ENCODE data around the gene SETDB1. TPM values are rescaled to one million over a fixed set of nuclear protein-coding genes. Genes with fewer than 3 reads are reported as not detected.
A peak's percentile ranks its signal among the peaks of the same experiment; 100 is the strongest.

Gene SETDB1
- total RNA-seq, 1 donor from 2014 or later: 30.0 TPM

DNA sequence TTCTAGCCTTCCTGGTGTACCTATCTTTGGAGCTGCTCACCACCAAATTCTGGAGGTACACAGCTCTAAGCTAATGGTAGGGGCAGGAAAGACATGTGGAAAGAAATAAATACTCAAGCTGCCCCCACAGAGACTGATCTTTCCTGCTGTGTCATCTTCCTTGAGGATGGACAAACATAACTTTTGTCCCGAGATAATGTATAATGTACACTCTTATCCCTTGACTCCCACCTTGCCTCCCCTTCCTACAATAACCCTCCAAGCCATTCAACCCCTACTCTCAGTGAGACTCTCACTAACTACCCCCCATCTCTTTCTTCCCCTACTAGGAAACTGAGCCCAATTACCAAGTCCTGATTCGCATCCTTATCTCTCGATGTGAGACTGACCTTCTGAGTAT lies 68.1 kb downstream of the SETDB1 start:
- Mint-ChIP-seq H3K36me3 (ENCODE audit: low read depth, unreplicated experiment) (peaks cover 8% of the 10 kb centered on the region), H3K4me3 (ENCODE audit: unreplicated experiment) (no peak overlapping the region), H3K27ac (ENCODE audit: unreplicated experiment) (no peak overlapping the region), H3K9me3 (ENCODE audit: unreplicated experiment) (peaks cover 2% of the 10 kb centered on the region), H3K4me1 (ENCODE audit: low read depth, unreplicated experiment) (peaks cover 14% of the 10 kb centered on the region), H3K27me3 (ENCODE audit: low read depth, unreplicated experiment) (no peaks in the 10 kb centered on the region)
- Histone ChIP-seq H3K79me2 (ENCODE audit: insufficient read depth, low read length) (no peaks in the 10 kb centered on the region), H3K9me3 (ENCODE audit: insufficient read depth, low read depth, low read length) (no peaks in the 10 kb centered on the region), H3K4me2 (ENCODE audit: low read length) (no peak overlapping the region), H3K27me3 (ENCODE audit: insufficient read depth, low read length) (no peaks in the 10 kb centered on the region), H2AFZ (ENCODE audit: low read depth, low read length) (no peak overlapping the region), H3K36me3 (ENCODE audit: insufficient read depth, low read length) (no peaks in the 10 kb centered on the region), H4K20me1 (ENCODE audit: insufficient read depth, low read length) (no peaks in the 10 kb centered on the region), H3K4me3 (ENCODE audit: insufficient read depth, low read depth, low read length) (no peak overlapping the region), H3K4me1 (ENCODE audit: insufficient read depth, low read length) (peaks cover 12% of the 10 kb centered on the region), H3K9ac (ENCODE audit: low read length) (no peak overlapping the region), H3K27ac (ENCODE audit: low read depth, low read length) (no peak overlapping the region)
- no peak for TF ChIP-seq EZH2 (IDR thresholded peaks at IDR 0.05; ENCODE audit: insufficient read depth, low read length)
- TF ChIP-seq, protein P1, sequence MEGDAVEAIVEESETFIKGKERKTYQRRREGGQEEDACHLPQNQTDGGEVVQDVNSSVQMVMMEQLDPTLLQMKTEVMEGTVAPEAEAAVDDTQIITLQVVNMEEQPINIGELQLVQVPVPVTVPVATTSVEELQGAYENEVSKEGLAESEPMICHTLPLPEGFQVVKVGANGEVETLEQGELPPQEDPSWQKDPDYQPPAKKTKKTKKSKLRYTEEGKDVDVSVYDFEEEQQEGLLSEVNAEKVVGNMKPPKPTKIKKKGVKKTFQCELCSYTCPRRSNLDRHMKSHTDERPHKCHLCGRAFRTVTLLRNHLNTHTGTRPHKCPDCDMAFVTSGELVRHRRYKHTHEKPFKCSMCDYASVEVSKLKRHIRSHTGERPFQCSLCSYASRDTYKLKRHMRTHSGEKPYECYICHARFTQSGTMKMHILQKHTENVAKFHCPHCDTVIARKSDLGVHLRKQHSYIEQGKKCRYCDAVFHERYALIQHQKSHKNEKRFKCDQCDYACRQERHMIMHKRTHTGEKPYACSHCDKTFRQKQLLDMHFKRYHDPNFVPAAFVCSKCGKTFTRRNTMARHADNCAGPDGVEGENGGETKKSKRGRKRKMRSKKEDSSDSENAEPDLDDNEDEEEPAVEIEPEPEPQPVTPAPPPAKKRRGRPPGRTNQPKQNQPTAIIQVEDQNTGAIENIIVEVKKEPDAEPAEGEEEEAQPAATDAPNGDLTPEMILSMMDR (IDR thresholded peaks at IDR 0.05; ENCODE audit: insufficient read depth, low read depth, low read length): no peak
- FAIRE-seq: no peak
- DNase-seq (ENCODE audit: low read depth): no peak

DNA sequence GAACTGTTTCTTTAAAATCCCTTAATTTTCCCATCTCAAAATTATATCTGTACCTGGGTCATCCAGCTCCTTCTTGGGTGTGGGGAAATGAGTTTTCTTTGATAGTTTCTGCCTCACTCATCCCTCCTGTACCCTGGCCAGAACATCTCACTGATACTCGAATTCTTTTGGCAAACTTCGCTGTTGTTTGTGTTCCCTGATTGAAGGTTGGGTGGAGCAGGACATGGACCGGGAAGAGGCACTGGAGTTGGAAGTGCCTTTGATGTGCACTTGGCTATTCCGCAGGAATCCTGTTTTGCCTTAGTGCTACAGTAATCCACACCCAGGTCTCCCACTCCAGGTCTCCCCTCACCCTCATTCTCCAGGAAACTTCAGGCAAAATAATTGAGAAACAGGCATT lies 69.3 kb downstream of the SETDB1 start:
- H3K27ac ChIP-seq (ENCODE audit: low read depth, low read length): no peak overlapping the region
- Mint-ChIP-seq H3K27ac (ENCODE audit: unreplicated experiment) (no peak overlapping the region), H3K4me3 (ENCODE audit: unreplicated experiment) (no peak overlapping the region), H3K4me1 (ENCODE audit: low read depth, unreplicated experiment) (peaks cover 22% of the 10 kb centered on the region), H3K27me3 (ENCODE audit: low read depth, unreplicated experiment) (no peaks in the 10 kb centered on the region), H3K36me3 (ENCODE audit: low read depth, unreplicated experiment) (peaks cover 8% of the 10 kb centered on the region), H3K9me3 (ENCODE audit: unreplicated experiment) (peaks cover 2% of the 10 kb centered on the region)
- H3K79me2 ChIP-seq (ENCODE audit: insufficient read depth, low read length): no peaks in the 10 kb centered on the region
- DNase-seq (ENCODE audit: low read depth) (no peak), FAIRE-seq (no peak)
- no peaks in the 10 kb centered on the region for H3K36me3 ChIP-seq (ENCODE audit: insufficient read depth, low read length)
- no peak overlapping the region for H3K4me3 ChIP-seq (ENCODE audit: insufficient read depth, low read depth, low read length)
- H3K9ac ChIP-seq (ENCODE audit: low read length): no peak overlapping the region
- H2AFZ ChIP-seq (ENCODE audit: low read depth, low read length): no peak overlapping the region
- H3K9me3 ChIP-seq (ENCODE audit: insufficient read depth, low read depth, low read length): no peaks in the 10 kb centered on the region
- H3K4me2 ChIP-seq (ENCODE audit: low read length): no peak overlapping the region
- no peaks in the 10 kb centered on the region for H3K27me3 ChIP-seq (ENCODE audit: insufficient read depth, low read length)
- peaks cover 24% of the 10 kb centered on the region for H3K4me1 ChIP-seq (ENCODE audit: insufficient read depth, low read length)
- H4K20me1 ChIP-seq (ENCODE audit: insufficient read depth, low read length): no peaks in the 10 kb centered on the region
- no peak for TF ChIP-seq EZH2 (IDR thresholded peaks at IDR 0.05; ENCODE audit: insufficient read depth, low read length)
- TF ChIP-seq, protein P1 (IDR thresholded peaks at IDR 0.05; ENCODE audit: insufficient read depth, low read depth, low read length): no peak

DNA sequence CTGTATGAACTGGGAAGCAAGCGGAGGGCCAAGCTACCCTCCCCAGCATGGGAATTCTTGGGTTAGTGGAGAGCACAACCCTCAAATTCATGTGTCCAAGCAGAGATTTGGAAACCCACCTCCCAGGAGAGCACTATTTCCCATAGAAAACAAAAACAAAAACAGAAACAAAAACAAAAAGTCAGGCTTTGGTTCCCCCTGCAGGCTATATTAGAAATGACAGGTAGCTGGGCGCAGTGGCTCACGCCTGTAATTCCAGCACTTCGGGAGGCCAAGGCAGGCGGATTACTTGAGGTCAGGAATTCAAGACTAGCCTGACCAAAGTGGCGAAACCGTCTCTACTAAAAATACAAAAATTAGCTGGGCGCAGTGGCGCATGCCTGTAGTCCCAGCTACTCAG lies 69.7 kb downstream of the SETDB1 start:
- Histone ChIP-seq H3K27me3 (ENCODE audit: insufficient read depth, low read length) (no peaks in the 10 kb centered on the region), H3K79me2 (ENCODE audit: insufficient read depth, low read length) (no peaks in the 10 kb centered on the region), H3K9ac (ENCODE audit: low read length) (no peak overlapping the region), H3K9me3 (ENCODE audit: insufficient read depth, low read depth, low read length) (no peaks in the 10 kb centered on the region), H3K27ac (ENCODE audit: low read depth, low read length) (no peak overlapping the region), H3K36me3 (ENCODE audit: insufficient read depth, low read length) (no peaks in the 10 kb centered on the region), H4K20me1 (ENCODE audit: insufficient read depth, low read length) (no peaks in the 10 kb centered on the region), H3K4me2 (ENCODE audit: low read length) (no peak overlapping the region), H2AFZ (ENCODE audit: low read depth, low read length) (no peak overlapping the region), H3K4me1 (ENCODE audit: insufficient read depth, low read length) (peaks cover 24% of the 10 kb centered on the region), H3K4me3 (ENCODE audit: insufficient read depth, low read depth, low read length) (no peak overlapping the region)
- Mint-ChIP-seq H3K27me3 (ENCODE audit: low read depth, unreplicated experiment) (no peaks in the 10 kb centered on the region), H3K27ac (ENCODE audit: unreplicated experiment) (no peak overlapping the region), H3K9me3 (ENCODE audit: unreplicated experiment) (peaks cover 2% of the 10 kb centered on the region), H3K36me3 (ENCODE audit: low read depth, unreplicated experiment) (peaks cover 8% of the 10 kb centered on the region), H3K4me1 (ENCODE audit: low read depth, unreplicated experiment) (peaks cover 25% of the 10 kb centered on the region), H3K4me3 (ENCODE audit: unreplicated experiment) (no peak overlapping the region)
- FAIRE-seq (no peak), DNase-seq (ENCODE audit: low read depth) (no peak)
- TF ChIP-seq EZH2 (IDR thresholded peaks at IDR 0.05; ENCODE audit: insufficient read depth, low read length): no peak
- TF ChIP-seq, protein P1 (IDR thresholded peaks at IDR 0.05; ENCODE audit: insufficient read depth, low read depth, low read length): peak; percentile 69

Measured in astrocyte (in vitro differentiated cells and primary cell).